Neuron (in vitro differentiated cells): Measurements from ENCODE around the gene SBK2.

Experiments used
- H2AFZ ChIP-seq: one replicate; pipeline ENCODE4 v1.6.1; 2013; ENCODE audit warnings: low read depth, mild to moderate bottlenecking, inconsistent platforms, low read length, moderate library complexity
- H3K27me3 ChIP-seq: one replicate; pipeline ENCODE4 v1.6.1; 2013; ENCODE audit warnings: low read length; ENCODE audit not compliant: insufficient read depth
- H3K36me3 ChIP-seq: one replicate; pipeline ENCODE4 v1.6.1; 2013; ENCODE audit warnings: low read length; ENCODE audit not compliant: insufficient read depth
- H3K4me1 ChIP-seq: one replicate; pipeline ENCODE4 v1.6.1; 2013; ENCODE audit warnings: low read length; ENCODE audit not compliant: insufficient read depth
- H3K4me3 ChIP-seq: 2 replicates; pipeline ENCODE4 v1.5.1; 2013; ENCODE audit warnings: mild to moderate bottlenecking, low read length, moderate library complexity
- H3K9me3 ChIP-seq: one replicate; pipeline ENCODE4 v1.6.1; 2013; ENCODE audit warnings: low read length

SBK2 gene

DNA sequence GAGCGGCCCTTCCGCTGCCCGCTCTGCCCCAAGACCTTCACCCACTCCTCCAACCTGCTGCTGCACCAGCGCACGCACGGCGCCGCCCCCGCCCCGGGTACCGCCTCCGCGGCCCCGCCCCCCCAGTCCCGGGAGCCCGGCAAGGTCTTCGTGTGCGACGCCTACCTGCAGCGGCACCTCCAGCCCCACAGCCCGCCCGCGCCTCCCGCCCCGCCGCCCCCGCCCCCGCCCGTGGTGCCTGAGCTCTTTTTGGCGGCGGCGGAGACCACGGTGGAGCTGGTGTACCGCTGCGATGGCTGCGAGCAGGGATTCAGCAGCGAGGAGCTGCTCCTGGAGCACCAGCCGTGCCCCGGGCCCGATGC lies 55.2 kb downstream of the SBK2 start:
- Histone ChIP-seq H3K27me3 (no peaks in the 10 kb centered on the region), H2AFZ (no peak overlapping the region)

DNA sequence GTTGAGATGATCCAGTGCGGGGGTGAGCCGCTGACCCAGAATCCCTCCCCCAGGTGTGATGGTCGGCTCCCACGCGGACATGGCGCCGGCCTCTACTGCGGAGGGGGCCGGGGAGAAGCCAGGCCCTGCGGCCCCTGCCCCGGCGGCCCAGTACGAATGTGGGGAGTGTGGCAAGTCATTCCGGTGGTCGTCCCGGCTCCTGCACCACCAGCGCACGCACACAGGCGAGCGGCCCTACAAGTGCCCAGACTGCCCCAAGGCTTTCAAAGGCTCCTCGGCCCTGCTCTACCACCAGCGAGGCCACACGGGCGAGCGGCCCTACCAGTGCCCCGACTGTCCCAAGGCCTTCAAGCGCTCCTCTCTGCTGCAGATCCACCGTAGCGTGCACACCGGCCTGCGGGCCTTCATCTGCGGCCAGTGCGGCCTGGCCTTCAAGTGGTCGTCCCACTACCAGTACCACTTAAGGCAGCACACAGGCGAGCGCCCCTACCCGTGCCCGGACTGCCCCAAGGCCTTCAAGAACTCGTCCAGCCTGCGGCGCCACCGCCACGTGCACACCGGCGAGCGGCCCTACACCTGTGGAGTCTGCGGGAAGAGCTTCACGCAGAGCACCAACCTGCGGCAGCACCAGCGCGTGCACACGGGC lies 55.7 kb downstream of the SBK2 start:
- H3K36me3 ChIP-seq, result peaks cover 3% of the 10 kb centered on the region
- no peak overlapping the region for H2AFZ ChIP-seq
- no peak overlapping the region for H3K4me3 ChIP-seq
- H3K9me3 ChIP-seq, result no peaks in the 10 kb centered on the region
- peaks cover 34% of the 10 kb centered on the region for H3K4me1 ChIP-seq
- no peaks in the 10 kb centered on the region for H3K27me3 ChIP-seq

More for the DNA sequence above, 55.2 kb downstream of the SBK2 start:
- Histone ChIP-seq H3K36me3 (peaks cover 3% of the 10 kb centered on the region), H3K9me3 (no peaks in the 10 kb centered on the region), H3K4me1 (peaks cover 39% of the 10 kb centered on the region), H3K4me3 (no peak overlapping the region)

GRCh38 chr19:55479451-55480230 lies 57.3 kb downstream of the SBK2 start:
- Histone ChIP-seq H3K27me3 (no peaks in the 10 kb centered on the region), H3K4me3 (no peak overlapping the region), H2AFZ (no peak overlapping the region), H3K4me1 (peaks cover 26% of the 10 kb centered on the region), H3K36me3 (peaks cover 3% of the 10 kb centered on the region), H3K9me3 (no peaks in the 10 kb centered on the region)

DNA sequence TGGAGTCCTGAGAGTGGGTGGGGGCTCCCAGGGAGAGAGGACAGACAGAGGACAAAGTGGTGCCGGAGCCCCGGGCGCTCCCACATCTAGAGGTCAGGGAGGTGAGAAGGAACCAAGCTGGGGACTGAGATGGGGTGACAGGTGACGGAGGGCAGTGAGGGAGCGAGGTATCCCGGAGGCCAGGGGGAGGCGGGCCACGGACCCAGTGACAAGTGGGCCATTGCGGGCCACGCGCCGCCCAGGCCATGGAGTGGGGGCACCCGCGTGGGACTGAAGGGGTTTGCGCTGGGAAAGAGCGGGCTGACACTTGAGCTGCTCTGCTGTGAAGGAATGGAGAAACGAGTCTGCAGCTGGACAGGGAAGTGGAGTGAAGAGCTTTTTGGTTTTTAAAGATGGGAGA lies 57.9 kb downstream of the SBK2 start:
- Histone ChIP-seq H3K27me3 (no peaks in the 10 kb centered on the region), H2AFZ (no peak overlapping the region), H3K4me1 (peaks cover 20% of the 10 kb centered on the region), H3K4me3 (no peak overlapping the region), H3K9me3 (no peaks in the 10 kb centered on the region), H3K36me3 (peaks cover 3% of the 10 kb centered on the region)
